Stimulated activated CD8-positive, alpha-beta memory T cell treated with anti-CD3 and anti-CD28 coated beads, Interleukin-15, amount 100 ng/mL, for 4 hours (primary cell): Measurements from ENCODE around the gene FSTL1.

Experiments
- DNase-seq, 2 donors: peaks; one replicate each; pipeline ENCODE4 v3.0.0-alpha.2; 2020; ENCODE audit warnings: low read depth in 2 of 2

FSTL1 gene

GRCh38 chr3:120355486-120355885, 95.3 kb downstream of the FSTL1 start:
- DNase-seq: no peak

GRCh38 chr3:120353463-120353862, 97.3 kb downstream of the FSTL1 start:
- no peak for DNase-seq

GRCh38 chr3:120352017-120352416, 98.8 kb downstream of the FSTL1 start:
- no peak for DNase-seq

DNA sequence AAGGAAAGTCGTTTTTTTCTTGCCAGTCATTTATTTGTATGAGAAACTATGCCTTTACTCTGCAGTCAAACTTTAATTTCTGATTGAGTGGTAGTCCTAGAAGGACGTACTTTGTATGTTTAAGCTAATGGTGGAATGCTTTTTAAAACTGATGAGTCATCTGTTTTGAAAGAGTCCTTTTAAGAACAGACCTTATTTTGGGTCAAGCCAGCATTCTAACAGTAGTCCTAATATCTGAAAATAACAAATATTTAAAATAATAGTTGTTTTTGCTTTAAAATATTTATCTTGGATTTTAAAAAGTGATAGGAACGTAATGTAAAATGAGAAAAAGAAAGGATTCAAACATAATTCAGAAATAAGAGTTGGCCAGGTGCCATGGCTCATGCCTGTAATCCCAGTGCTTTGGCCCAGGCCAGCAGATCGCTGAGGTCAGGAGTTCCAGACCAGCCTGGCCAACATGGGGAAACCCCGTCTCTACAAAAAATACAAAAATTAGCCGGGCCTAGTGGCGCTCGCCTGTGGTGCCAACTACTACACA, 100.3 kb downstream of the FSTL1 start:
- DNase-seq: no peak

- DNase-seq: no peak
Observed at GRCh38 chr3:120349855-120350125, 101.0 kb downstream of the FSTL1 start.

GRCh38 chr3:120348991-120349854, 101.6 kb downstream of the FSTL1 start, which contains the start of gene LRRC58:
TSS of gene LRRC58 (minus strand) at chr3:120349354. CDS start at chr3:120349243, 111 bp downstream.
- DNase-seq: peak; percentile 67 to 74

GRCh38 chr3:120348065-120348990, 102.5 kb downstream of the FSTL1 start:
- peak in 1 of 2 donors; percentile 19 for DNase-seq

GRCh38 chr3:120344349-120344748, 106.4 kb downstream of the FSTL1 start:
- DNase-seq: no peak
